ENCODE results near the gene CYP4F8.
A peak's percentile ranks its signal among the peaks of the same experiment; 100 is the strongest.
"Not testable (repeated sequence)": the region's sequence is repeated elsewhere in the genome, so short reads cannot be mapped to it uniquely, and the experiment has no call there.

The CYP4F8 gene

GRCh38 chr19:15644816-15645215 lies 29.8 kb downstream of the CYP4F8 start:
- DNase-seq: no peak

- DNase-seq: no peak
Observed at GRCh38 chr19:15649526-15649925, 34.5 kb downstream of the CYP4F8 start.

GRCh38 chr19:15650123-15650522 lies 35.1 kb downstream of the CYP4F8 start:
- not testable (repeated sequence) for DNase-seq

- no peak for DNase-seq
Observed at GRCh38 chr19:15651791-15652190, 36.8 kb downstream of the CYP4F8 start.

- DNase-seq: no peak
Observed at GRCh38 chr19:15652559-15653278, 37.7 kb downstream of the CYP4F8 start.

GRCh38 chr19:15656467-15656866 lies 41.4 kb downstream of the CYP4F8 start:
- no peak for DNase-seq

- DNase-seq: no peak
Observed at GRCh38 chr19:15663247-15663646, 48.2 kb downstream of the CYP4F8 start.

GRCh38 chr19:15666186-15666585 lies 51.2 kb downstream of the CYP4F8 start:
- no peak for DNase-seq

GRCh38 chr19:15666883-15667282 lies 51.9 kb downstream of the CYP4F8 start:
- no peak for DNase-seq

GRCh38 chr19:15669440-15669839 lies 54.4 kb downstream of the CYP4F8 start:
- no peak for DNase-seq

GRCh38 chr19:15669891-15670290 lies 54.9 kb downstream of the CYP4F8 start:
- no peak for DNase-seq

GRCh38 chr19:15671237-15671821 lies 56.3 kb downstream of the CYP4F8 start:
- no peak for DNase-seq

GRCh38 chr19:15671891-15672579 lies 57.0 kb downstream of the CYP4F8 start:
- DNase-seq: no peak

GRCh38 chr19:15672580-15673175 lies 57.7 kb downstream of the CYP4F8 start, which contains the start of gene CYP4F12:
Gene CYP4F12, plus strand, starts transcription at chr19:15673087. Its CDS starts 443 bp downstream, at chr19:15673530.
- DNase-seq: peak in 1 of 4 experiments; percentile 1

GRCh38 chr19:15673176-15673654 lies 58.2 kb downstream of the CYP4F8 start:
- no peak for DNase-seq

GRCh38 chr19:15675560-15675959 lies 60.5 kb downstream of the CYP4F8 start:
- no peak for DNase-seq

- DNase-seq: no peak
Observed at GRCh38 chr19:15679089-15679488, 64.1 kb downstream of the CYP4F8 start.

- DNase-seq: not testable (repeated sequence)
Observed at GRCh38 chr19:15679865-15680264, 64.8 kb downstream of the CYP4F8 start.
